HG03095 (cell line): Measurements from ENCODE around the gene SERINC1.

Experiments used
- ATAC-seq: cut with Tn5 transposase; IDR thresholded peaks from one replicate; pipeline ENCODE4 v1.9.1; 2021; ENCODE audit warnings: moderate library complexity; ENCODE audit not compliant: unreplicated experiment

The SERINC1 gene

DNA sequence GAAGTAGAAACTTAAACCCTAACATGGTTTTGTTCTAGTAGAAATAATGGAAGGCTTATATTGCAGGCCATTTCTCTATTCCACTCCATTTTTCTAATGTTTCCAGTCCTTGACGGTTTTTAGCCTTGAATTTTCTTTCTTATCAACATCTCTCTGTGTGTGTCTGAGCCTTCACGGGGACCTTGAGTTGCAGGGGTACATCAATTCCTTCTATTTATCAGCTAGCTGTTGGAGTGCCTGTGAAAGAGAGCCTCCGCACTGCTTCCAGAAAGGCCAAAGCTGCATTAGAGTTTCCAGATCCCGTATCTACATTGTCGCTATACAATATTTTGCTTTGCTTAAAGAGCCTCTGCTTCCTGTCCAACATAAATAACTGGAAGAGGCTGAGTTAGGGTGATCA lies 77.6 kb downstream of the SERINC1 start:
- ATAC-seq: no peak

DNA sequence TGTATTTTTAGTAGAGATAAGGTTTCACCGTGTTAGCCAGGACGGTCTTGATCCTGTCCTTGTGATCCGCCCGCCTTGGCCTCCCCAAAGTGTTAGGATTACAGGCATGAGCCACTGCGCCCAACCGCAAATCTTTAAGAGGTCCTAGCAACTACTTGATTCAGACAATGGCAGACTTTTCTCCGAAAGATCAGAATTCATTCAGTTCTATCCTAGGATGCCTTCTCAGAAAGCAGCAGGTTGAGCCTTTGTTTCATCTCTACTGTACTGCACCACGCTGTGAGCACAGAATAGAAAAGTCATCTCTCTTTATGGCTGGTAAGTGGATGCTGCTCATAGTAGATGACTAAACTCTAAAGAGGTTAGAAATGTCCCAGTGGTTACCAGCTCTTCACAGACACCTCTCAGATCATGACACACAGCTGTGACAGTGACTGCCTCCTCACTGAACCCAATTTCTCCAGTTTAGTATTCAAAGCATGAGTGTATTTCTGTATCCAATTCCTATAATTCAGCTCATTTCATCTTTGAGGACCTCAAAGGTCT lies 78.2 kb downstream of the SERINC1 start:
- no peak for ATAC-seq
